ENCODE measurements around the gene BTN1A1.

GRCh38 chr6:26452631-26453235, 47.4 kb upstream of the BTN1A1 start:
- TF ChIP-seq POLR2A (IDR thresholded peaks at IDR 0.05; ENCODE audit: low read depth, low read length) (no peak), POLR2AphosphoS5 (IDR thresholded peaks at IDR 0.05; ENCODE audit: low read depth, low read length) (no peak)

All from GM12892 (cell line).